Natural killer cell treated with Interleukin-12 subunit alpha and Interleukin-12 subunit beta and Interleukin-15 and Interleukin-18, amount 100 ng/mL, for 72 hours (primary cell): Measurements from ENCODE around the gene NSF. TPM values are rescaled to one million over a fixed set of nuclear protein-coding genes. Genes with fewer than 3 reads are reported as not detected.
A peak's percentile ranks its signal among the peaks of the same experiment; 100 is the strongest.

Experiments used
- ATAC-seq, 2 donors: fragments of 150-1000 bp; cut with Tn5 transposase in 1 of 2; sonication (Bioruptor Pico), chemical (Tn5 transposase) in 1 of 2; 2 replicates each; pipeline ENCODE4 v1.10.0; 2021
- DNase-seq: peaks from one replicate; pipeline ENCODE4 v3.0.0; 2022; ENCODE audit warnings: low spot score
- H3K27ac Mint-ChIP-seq, 2 donors: 1 replicate in 1 of 2; 2 replicates in 1 of 2; pipeline ENCODE4 v1.8.0; 2022; ENCODE audit warnings: mixed read lengths in 2 of 2, mild to moderate bottlenecking in 1 of 2, moderate library complexity in 1 of 2
- H3K27me3 Mint-ChIP-seq, 2 donors: 1 replicate in 1 of 2; 2 replicates in 1 of 2; pipeline ENCODE4 v1.8.0; 2022; ENCODE audit warnings: mixed read lengths in 2 of 2
- H3K36me3 Mint-ChIP-seq: one replicate; pipeline ENCODE4 v1.8.0; 2022; ENCODE audit warnings: mixed read lengths
- H3K4me1 Mint-ChIP-seq, 2 donors: 1 replicate in 1 of 2; 2 replicates in 1 of 2; pipeline ENCODE4 v1.8.0; 2022; ENCODE audit warnings: low read depth in 2 of 2, mixed read lengths in 2 of 2, mild to moderate bottlenecking in 1 of 2
- H3K4me3 Mint-ChIP-seq: one replicate; pipeline ENCODE4 v1.8.0; 2022; ENCODE audit warnings: mixed read lengths
- H3K9me3 Mint-ChIP-seq: 2 replicates; pipeline ENCODE4 v1.8.0; 2022; ENCODE audit warnings: mixed read lengths
- total RNA-seq, 2 donors: library from RNA; stranded (reverse); gene quantifications; one replicate each; pipeline ENCODE4 v1.2.3, GENCODE V29; 2022

The NSF gene
- total RNA-seq, 2 donors from 2014 or later = 56.5 to 62.3 TPM

GRCh38 chr17:46773221-46773605, 182.7 kb downstream of the NSF start:
- H3K36me3 Mint-ChIP-seq = no peaks in the 10 kb centered on the region
- DNase-seq (peak; percentile 78), ATAC-seq (peak; percentile 51 to 74)
- no peaks in the 10 kb centered on the region for H3K9me3 Mint-ChIP-seq
- peak overlapping the region in 1 of 2 donors; percentile 57 for H3K27ac Mint-ChIP-seq
- H3K27me3 Mint-ChIP-seq = peaks cover 0 to 2% of the 10 kb centered on the region in 2 donors
- peak overlapping the region; percentile 60 for H3K4me3 Mint-ChIP-seq
- H3K4me1 Mint-ChIP-seq = peaks cover 12 to 14% of the 10 kb centered on the region in 2 donors

DNA sequence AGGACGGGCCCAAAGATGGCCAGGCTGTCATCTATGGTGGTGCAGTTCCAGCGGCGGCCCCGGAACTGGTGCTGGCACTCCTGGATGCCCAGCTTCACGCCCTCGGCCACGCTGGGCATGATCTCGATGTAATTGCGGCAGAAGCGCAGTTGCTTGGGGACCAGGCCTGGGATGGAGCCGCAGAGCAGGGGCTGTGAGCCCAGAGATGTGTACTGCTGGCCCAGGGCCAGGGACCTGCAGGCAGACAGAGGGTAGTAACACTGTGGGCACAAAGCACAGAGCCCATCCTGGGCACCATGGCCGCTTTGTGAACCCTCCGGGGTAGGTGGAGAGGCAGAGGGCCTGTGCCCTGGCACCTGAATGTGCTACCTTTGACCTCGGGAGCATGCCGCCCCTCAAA, 183.2 kb downstream of the NSF start:
- Mint-ChIP-seq H3K27me3 (peaks cover 2 to 4% of the 10 kb centered on the region in 2 donors), H3K27ac (no peak overlapping the region), H3K36me3 (no peaks in the 10 kb centered on the region), H3K4me3 (no peak overlapping the region), H3K9me3 (no peaks in the 10 kb centered on the region), H3K4me1 (peaks cover 12 to 14% of the 10 kb centered on the region in 2 donors)
- ATAC-seq (no peak), DNase-seq (no peak)

GRCh38 chr17:46774108-46774737, 183.8 kb downstream of the NSF start:
- ATAC-seq (no peak), DNase-seq (no peak)
- no peaks in the 10 kb centered on the region for H3K36me3 Mint-ChIP-seq
- peaks cover 12 to 14% of the 10 kb centered on the region in 2 donors for H3K4me1 Mint-ChIP-seq
- H3K4me3 Mint-ChIP-seq = no peak overlapping the region
- no peak overlapping the region for H3K27ac Mint-ChIP-seq
- no peaks in the 10 kb centered on the region for H3K9me3 Mint-ChIP-seq
- H3K27me3 Mint-ChIP-seq = peaks cover 2 to 6% of the 10 kb centered on the region in 2 donors

GRCh38 chr17:46776298-46777005, 186.0 kb downstream of the NSF start:
- no peaks in the 10 kb centered on the region for H3K9me3 Mint-ChIP-seq
- peaks cover 12% of the 10 kb centered on the region in 2 donors for H3K4me1 Mint-ChIP-seq
- H3K4me3 Mint-ChIP-seq = no peak overlapping the region
- peaks cover 2 to 6% of the 10 kb centered on the region in 2 donors for H3K27me3 Mint-ChIP-seq
- ATAC-seq (no peak), DNase-seq (no peak)
- H3K36me3 Mint-ChIP-seq = no peaks in the 10 kb centered on the region
- H3K27ac Mint-ChIP-seq = no peak overlapping the region

GRCh38 chr17:46777943-46778915, 187.8 kb downstream of the NSF start:
- Mint-ChIP-seq H3K9me3 (no peaks in the 10 kb centered on the region), H3K4me3 (no peak overlapping the region), H3K36me3 (no peaks in the 10 kb centered on the region), H3K27ac (no peak overlapping the region), H3K4me1 (peaks cover 5 to 8% of the 10 kb centered on the region in 2 donors), H3K27me3 (peaks cover 2 to 6% of the 10 kb centered on the region in 2 donors)
- no peak for DNase-seq
- no peak for ATAC-seq

- H3K27me3 Mint-ChIP-seq = peaks cover 2 to 6% of the 10 kb centered on the region in 2 donors
- peaks cover 0 to 3% of the 10 kb centered on the region in 2 donors for H3K4me1 Mint-ChIP-seq
- no peaks in the 10 kb centered on the region for H3K36me3 Mint-ChIP-seq
- H3K9me3 Mint-ChIP-seq = no peaks in the 10 kb centered on the region
- DNase-seq (no peak), ATAC-seq (no peak)
- no peak overlapping the region for H3K27ac Mint-ChIP-seq
- no peak overlapping the region for H3K4me3 Mint-ChIP-seq
Measured at GRCh38 chr17:46780003-46780373, 189.5 kb downstream of the NSF start.

- Mint-ChIP-seq H3K4me3 (no peak overlapping the region), H3K27ac (no peak overlapping the region), H3K4me1 (peaks cover 0 to 3% of the 10 kb centered on the region in 2 donors), H3K9me3 (no peaks in the 10 kb centered on the region), H3K27me3 (peaks cover 2 to 6% of the 10 kb centered on the region in 2 donors), H3K36me3 (no peaks in the 10 kb centered on the region)
- DNase-seq = no peak
- peak in 1 of 2 donors; percentile 70 for ATAC-seq
Measured at GRCh38 chr17:46782250-46782953, 191.9 kb downstream of the NSF start.

- DNase-seq (no peak), ATAC-seq (no peak)
- H3K27me3 Mint-ChIP-seq = peaks cover 0 to 6% of the 10 kb centered on the region in 2 donors
- H3K4me3 Mint-ChIP-seq = no peak overlapping the region
- H3K27ac Mint-ChIP-seq = no peak overlapping the region
- no peaks in the 10 kb centered on the region for H3K9me3 Mint-ChIP-seq
- peaks cover 0 to 3% of the 10 kb centered on the region in 2 donors for H3K4me1 Mint-ChIP-seq
- H3K36me3 Mint-ChIP-seq = no peaks in the 10 kb centered on the region
Measured at GRCh38 chr17:46783031-46783593, 192.6 kb downstream of the NSF start.

- no peak overlapping the region for H3K4me3 Mint-ChIP-seq
- no peaks in the 10 kb centered on the region for H3K9me3 Mint-ChIP-seq
- H3K27me3 Mint-ChIP-seq = peaks cover 3 to 4% of the 10 kb centered on the region in 2 donors
- DNase-seq (no peak), ATAC-seq (no peak)
- peaks cover 0 to 3% of the 10 kb centered on the region in 2 donors for H3K4me1 Mint-ChIP-seq
- no peak overlapping the region for H3K27ac Mint-ChIP-seq
- H3K36me3 Mint-ChIP-seq = no peaks in the 10 kb centered on the region
Measured at GRCh38 chr17:46785696-46786095, 195.2 kb downstream of the NSF start.

GRCh38 chr17:46787478-46787877, 197.0 kb downstream of the NSF start:
- no peaks in the 10 kb centered on the region for H3K9me3 Mint-ChIP-seq
- peaks cover 5 to 9% of the 10 kb centered on the region in 2 donors for H3K27me3 Mint-ChIP-seq
- DNase-seq (no peak), ATAC-seq (no peak)
- no peaks in the 10 kb centered on the region for H3K4me1 Mint-ChIP-seq
- no peaks in the 10 kb centered on the region for H3K36me3 Mint-ChIP-seq
- H3K27ac Mint-ChIP-seq = no peak overlapping the region
- H3K4me3 Mint-ChIP-seq = no peak overlapping the region

GRCh38 chr17:46788300-46788699, 197.8 kb downstream of the NSF start:
- H3K36me3 Mint-ChIP-seq = no peaks in the 10 kb centered on the region
- H3K27ac Mint-ChIP-seq = no peak overlapping the region
- peaks cover 5 to 9% of the 10 kb centered on the region in 2 donors for H3K27me3 Mint-ChIP-seq
- ATAC-seq (no peak), DNase-seq (no peak)
- no peaks in the 10 kb centered on the region for H3K4me1 Mint-ChIP-seq
- H3K4me3 Mint-ChIP-seq = no peak overlapping the region
- no peaks in the 10 kb centered on the region for H3K9me3 Mint-ChIP-seq

- peaks cover 6 to 13% of the 10 kb centered on the region in 2 donors for H3K27me3 Mint-ChIP-seq
- H3K36me3 Mint-ChIP-seq = no peaks in the 10 kb centered on the region
- DNase-seq = no peak
- ATAC-seq = peak in 1 of 2 donors; percentile 31
- H3K27ac Mint-ChIP-seq = no peak overlapping the region
- no peaks in the 10 kb centered on the region for H3K4me1 Mint-ChIP-seq
- H3K4me3 Mint-ChIP-seq = no peak overlapping the region
- no peaks in the 10 kb centered on the region for H3K9me3 Mint-ChIP-seq
Measured at GRCh38 chr17:46788796-46789195, 198.3 kb downstream of the NSF start.

- Mint-ChIP-seq H3K36me3 (no peaks in the 10 kb centered on the region), H3K4me1 (no peaks in the 10 kb centered on the region), H3K9me3 (no peaks in the 10 kb centered on the region), H3K4me3 (no peak overlapping the region), H3K27ac (no peak overlapping the region), H3K27me3 (peaks cover 8 to 16% of the 10 kb centered on the region in 2 donors)
- no peak for DNase-seq
- no peak for ATAC-seq
Measured at GRCh38 chr17:46789610-46790009, 199.1 kb downstream of the NSF start.
